Measurements from ENCODE around the gene ANGPTL3. TPM values are rescaled to one million over a fixed set of nuclear protein-coding genes. Genes with fewer than 3 reads are reported as not detected.
A peak's percentile ranks its signal among the peaks of the same experiment; 100 is the strongest.

Gene ANGPTL3
- total and polyA plus RNA-seq, 10 donors = not detected

DNA sequence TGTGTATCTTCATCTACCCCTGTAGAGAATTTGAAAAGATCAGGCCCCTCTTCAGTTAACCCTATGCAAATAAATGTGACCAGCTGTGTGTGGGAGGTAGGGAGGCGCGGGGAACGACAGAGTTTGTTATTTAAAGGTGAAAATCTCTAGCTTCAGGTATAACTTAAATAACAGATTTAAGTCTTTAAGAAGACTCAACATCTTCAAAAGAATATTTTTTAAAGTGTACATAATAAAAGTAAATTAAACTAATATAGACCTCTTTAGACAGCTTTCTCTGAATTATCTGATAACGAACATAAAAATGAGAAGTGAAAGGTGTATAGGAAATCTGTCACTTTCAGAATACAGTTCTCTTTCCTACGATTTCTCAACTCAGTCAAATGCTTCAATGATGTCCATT, 16.0 kb downstream of the ANGPTL3 start:
- H3K4me3 ChIP-seq = peak overlapping the region in 1 of 8 donors; percentile 41
- TF ChIP-seq POLR2AphosphoS5 (IDR thresholded peaks at IDR 0.05) (no peak), POLR2A (IDR thresholded peaks at IDR 0.05) (no peak)
- TF ChIP-seq, protein P1, sequence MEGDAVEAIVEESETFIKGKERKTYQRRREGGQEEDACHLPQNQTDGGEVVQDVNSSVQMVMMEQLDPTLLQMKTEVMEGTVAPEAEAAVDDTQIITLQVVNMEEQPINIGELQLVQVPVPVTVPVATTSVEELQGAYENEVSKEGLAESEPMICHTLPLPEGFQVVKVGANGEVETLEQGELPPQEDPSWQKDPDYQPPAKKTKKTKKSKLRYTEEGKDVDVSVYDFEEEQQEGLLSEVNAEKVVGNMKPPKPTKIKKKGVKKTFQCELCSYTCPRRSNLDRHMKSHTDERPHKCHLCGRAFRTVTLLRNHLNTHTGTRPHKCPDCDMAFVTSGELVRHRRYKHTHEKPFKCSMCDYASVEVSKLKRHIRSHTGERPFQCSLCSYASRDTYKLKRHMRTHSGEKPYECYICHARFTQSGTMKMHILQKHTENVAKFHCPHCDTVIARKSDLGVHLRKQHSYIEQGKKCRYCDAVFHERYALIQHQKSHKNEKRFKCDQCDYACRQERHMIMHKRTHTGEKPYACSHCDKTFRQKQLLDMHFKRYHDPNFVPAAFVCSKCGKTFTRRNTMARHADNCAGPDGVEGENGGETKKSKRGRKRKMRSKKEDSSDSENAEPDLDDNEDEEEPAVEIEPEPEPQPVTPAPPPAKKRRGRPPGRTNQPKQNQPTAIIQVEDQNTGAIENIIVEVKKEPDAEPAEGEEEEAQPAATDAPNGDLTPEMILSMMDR (IDR thresholded peaks at IDR 0.05 in 8 of 11, conservative IDR thresholded peaks at IDR 0.05 in 3 of 11) = no peak
- peaks cover 0 to 14% (median 0%) of the 10 kb centered on the region in 6 donors for H3K4me1 ChIP-seq
- H3K27me3 ChIP-seq (replicated peaks in 1 of 7) = no peaks in the 10 kb centered on the region
- H3K36me3 ChIP-seq = peaks cover 0 to 8% (median 2%) of the 10 kb centered on the region in 6 donors
- intact Hi-C loops (cut with DNase I; ENCODE audit: low total_unique reads) = no loop called here
- no peak overlapping the region for H3K27ac ChIP-seq
- WGBS, 5 donors = 61 to 69% (median 66%) methylated on average over 5 of the region's 5 CpGs
- DNase-seq = no peak
- H3K9me3 ChIP-seq = peaks cover 0 to 3% (median 0%) of the 10 kb centered on the region in 8 donors

DNA sequence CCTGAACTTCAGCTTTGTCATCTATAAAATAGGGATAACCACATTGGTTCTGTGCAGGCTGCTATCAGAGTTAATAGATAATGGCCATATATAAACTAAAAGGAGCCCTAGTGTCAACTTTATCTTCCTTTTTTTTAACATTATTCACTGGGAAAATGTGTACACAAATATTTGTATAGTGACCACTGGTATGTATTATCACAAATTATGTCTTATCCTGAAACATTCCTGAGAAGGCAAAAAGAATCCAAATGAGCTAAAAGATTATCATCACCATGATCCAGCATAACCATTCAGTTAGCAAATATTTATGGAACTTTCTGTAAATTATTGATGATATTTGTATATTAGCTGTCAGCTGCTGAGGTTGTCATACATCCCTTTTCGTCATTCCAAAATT, 16.6 kb downstream of the ANGPTL3 start:
- no peak for TF ChIP-seq POLR2AphosphoS5 (IDR thresholded peaks at IDR 0.05)
- TF ChIP-seq, protein P1 (IDR thresholded peaks at IDR 0.05 in 8 of 11, conservative IDR thresholded peaks at IDR 0.05 in 3 of 11) = no peak
- no peak for TF ChIP-seq POLR2A (IDR thresholded peaks at IDR 0.05)
- Histone ChIP-seq H3K27ac (no peak overlapping the region), H3K9me3 (peaks cover 0 to 3% (median 0%) of the 10 kb centered on the region in 8 donors), H3K36me3 (peaks cover 0 to 12% (median 2%) of the 10 kb centered on the region in 6 donors), H3K27me3 (replicated peaks in 1 of 7) (no peaks in the 10 kb centered on the region), H3K4me3 (no peak overlapping the region), H3K4me1 (peaks cover 0 to 14% (median 0%) of the 10 kb centered on the region in 6 donors)
- intact Hi-C loops (cut with DNase I; ENCODE audit: low total_unique reads) = no loop called here
- no peak for DNase-seq
- 90 to 98% (median 96%) methylated on average over 1 of the region's 1 CpG for WGBS, 5 donors

DNA sequence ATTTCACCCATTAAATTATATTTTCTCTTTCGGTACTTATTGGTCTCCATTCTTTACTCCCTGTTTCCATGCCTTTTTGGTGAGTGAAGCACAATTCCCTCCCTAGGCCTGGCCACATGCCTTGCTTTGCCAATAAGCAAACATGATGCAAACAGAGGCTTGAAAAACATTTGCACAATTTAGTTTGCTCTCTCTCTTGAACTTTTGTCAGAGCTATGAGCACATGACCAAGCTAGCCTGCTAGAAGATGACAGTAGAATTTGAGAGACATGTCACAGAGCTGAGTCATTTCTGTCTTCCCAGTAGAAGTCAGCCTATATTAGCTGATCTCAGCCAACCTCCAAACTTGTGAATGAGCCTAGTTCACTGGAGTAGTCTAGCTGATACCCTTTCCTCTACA, 24.6 kb downstream of the ANGPTL3 start:
- DNase-seq = no peak
- peak overlapping the region in 1 of 8 donors; percentile 12 for H3K27ac ChIP-seq
- peaks cover 0 to 29% (median 2%) of the 10 kb centered on the region in 6 donors for H3K36me3 ChIP-seq
- intact Hi-C loops (cut with DNase I; ENCODE audit: low total_unique reads) = no loop called here
- H3K9me3 ChIP-seq = no peaks in the 10 kb centered on the region
- no peaks in the 10 kb centered on the region for H3K4me1 ChIP-seq
- H3K4me3 ChIP-seq = no peak overlapping the region
- WGBS, 5 donors = 92 to 97% (median 95%) methylated on average over 1 of the region's 1 CpG
- TF ChIP-seq POLR2A (IDR thresholded peaks at IDR 0.05) = no peak
- peak in 1 of 3 donors; percentile 25 for TF ChIP-seq POLR2AphosphoS5 (IDR thresholded peaks at IDR 0.05)
- no peaks in the 10 kb centered on the region for H3K27me3 ChIP-seq (replicated peaks in 1 of 7)

DNA sequence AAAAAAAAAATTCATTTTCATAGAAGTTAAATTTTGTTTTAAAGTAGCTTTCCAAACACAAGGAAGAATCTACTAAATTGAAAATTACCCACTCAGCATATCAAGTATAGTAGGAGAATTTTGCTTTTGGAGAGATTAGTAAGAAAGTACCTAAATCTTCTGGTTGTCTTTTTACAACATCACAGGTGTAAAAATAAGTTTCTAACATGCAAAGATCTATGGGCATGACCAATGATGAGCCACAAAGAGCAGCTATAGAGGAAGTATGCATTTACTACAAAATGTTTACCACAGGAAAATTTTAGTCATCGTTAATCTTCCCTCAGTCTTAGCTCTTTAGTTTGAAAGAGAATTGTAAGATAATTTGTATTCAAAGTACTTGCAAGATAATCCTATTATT, 28.1 kb downstream of the ANGPTL3 start:
- TF ChIP-seq POLR2A (IDR thresholded peaks at IDR 0.05) = no peak
- no peak for TF ChIP-seq POLR2AphosphoS5 (IDR thresholded peaks at IDR 0.05)
- TF ChIP-seq, protein P1 (IDR thresholded peaks at IDR 0.05 in 8 of 11, conservative IDR thresholded peaks at IDR 0.05 in 3 of 11) = no peak
- intact Hi-C loops (cut with DNase I; ENCODE audit: low total_unique reads) = no loop called here
- H3K27ac ChIP-seq = no peak overlapping the region
- H3K9me3 ChIP-seq = no peaks in the 10 kb centered on the region
- peaks cover 0 to 28% (median 4%) of the 10 kb centered on the region in 6 donors for H3K36me3 ChIP-seq
- 41 to 59% (median 49%) methylated on average over 1 of the region's 1 CpG for WGBS, 5 donors
- H3K4me1 ChIP-seq = no peaks in the 10 kb centered on the region
- no peaks in the 10 kb centered on the region for H3K27me3 ChIP-seq (replicated peaks in 1 of 7)
- no peak overlapping the region for H3K4me3 ChIP-seq
- DNase-seq = no peak

Data from spleen (tissue), 11 donors.